ENCODE data around the gene KCNB1.

The KCNB1 gene

DNA sequence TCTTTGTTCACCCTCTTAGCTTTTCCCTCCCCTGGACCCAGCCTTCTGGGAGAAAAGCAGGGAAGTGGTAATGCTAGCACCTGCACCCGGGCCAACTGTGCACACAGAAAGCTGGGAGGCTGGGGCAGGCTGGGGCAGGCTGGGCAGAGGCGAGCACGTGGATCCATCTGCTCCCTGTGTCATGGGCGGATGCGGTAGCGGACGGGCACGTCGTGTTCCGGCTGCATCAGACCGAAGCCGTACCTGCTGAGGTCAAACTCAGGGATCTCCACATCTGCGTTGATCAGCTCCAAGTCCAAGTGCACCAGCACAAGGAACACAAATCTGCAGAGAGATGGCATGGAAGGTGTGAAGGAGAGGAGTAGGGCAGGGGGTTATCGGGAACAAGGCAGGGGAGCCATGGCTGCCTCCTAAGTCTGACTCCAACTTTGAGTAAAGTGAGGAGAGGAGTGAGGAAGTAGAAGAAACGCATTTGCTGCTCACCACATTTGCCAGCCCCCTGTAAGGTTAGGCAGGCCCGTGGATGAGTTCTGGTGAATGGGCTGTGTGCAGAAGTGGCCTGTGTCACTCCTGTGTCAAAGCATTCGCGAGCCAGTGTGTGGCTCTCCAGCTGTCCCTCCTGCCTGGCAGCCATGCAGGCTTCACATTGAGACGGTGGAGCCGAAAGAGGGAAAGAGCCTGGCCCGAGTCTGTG, 25.4 kb upstream of the KCNB1 start:
- POLR2A ChIA-PET, result no interaction called here
- CTCF ChIA-PET, result interaction anchor here (0.6 to 3.0 kb wide), 10 partner anchors 8 to 176 kb away, joined by 3 to 9 read pairs (median 4); no protein-coding TSS in a partner anchor
- TF ChIP-seq, protein P1, sequence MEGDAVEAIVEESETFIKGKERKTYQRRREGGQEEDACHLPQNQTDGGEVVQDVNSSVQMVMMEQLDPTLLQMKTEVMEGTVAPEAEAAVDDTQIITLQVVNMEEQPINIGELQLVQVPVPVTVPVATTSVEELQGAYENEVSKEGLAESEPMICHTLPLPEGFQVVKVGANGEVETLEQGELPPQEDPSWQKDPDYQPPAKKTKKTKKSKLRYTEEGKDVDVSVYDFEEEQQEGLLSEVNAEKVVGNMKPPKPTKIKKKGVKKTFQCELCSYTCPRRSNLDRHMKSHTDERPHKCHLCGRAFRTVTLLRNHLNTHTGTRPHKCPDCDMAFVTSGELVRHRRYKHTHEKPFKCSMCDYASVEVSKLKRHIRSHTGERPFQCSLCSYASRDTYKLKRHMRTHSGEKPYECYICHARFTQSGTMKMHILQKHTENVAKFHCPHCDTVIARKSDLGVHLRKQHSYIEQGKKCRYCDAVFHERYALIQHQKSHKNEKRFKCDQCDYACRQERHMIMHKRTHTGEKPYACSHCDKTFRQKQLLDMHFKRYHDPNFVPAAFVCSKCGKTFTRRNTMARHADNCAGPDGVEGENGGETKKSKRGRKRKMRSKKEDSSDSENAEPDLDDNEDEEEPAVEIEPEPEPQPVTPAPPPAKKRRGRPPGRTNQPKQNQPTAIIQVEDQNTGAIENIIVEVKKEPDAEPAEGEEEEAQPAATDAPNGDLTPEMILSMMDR (IDR thresholded peaks at IDR 0.05; ENCODE audit: control extremely low read depth, extremely low read depth, low read depth, missing control alignments), result no peak
- no peak for DNase-seq (ENCODE audit: extremely low spot score)

GRCh38 chr20:49505518-49505917, 23.1 kb upstream of the KCNB1 start:
- ChIA-PET CTCF (interaction anchor here (0.9 to 3.0 kb wide), 5 partner anchors 8 to 171 kb away, joined by 3 to 9 read pairs (median 3); no protein-coding TSS in a partner anchor), POLR2A (no interaction called here)

DNA sequence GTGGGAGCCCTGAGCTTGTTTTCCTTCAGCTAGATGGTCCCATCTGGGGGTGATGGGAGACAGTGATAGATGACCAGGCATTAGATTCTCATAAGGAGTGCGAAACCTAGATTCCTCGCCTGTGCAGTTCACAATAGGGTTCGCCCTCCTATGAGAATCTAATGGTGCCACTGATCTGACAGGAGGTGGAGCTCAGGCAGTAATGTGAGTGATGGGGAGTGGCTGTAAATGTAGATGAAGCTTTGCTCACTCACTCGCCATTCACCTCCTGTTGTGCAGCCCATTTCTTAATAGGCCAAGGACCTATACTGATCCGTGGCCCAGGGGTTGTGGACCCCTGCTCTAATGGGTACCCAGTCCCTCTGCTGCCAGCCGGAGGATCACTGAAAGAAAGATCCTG, 20.7 kb upstream of the KCNB1 start:
- ChIA-PET POLR2A (no interaction called here), CTCF (interaction anchor here (0.9 kb wide), 1 partner anchor 30 kb away, joined by 3 read pairs; no protein-coding TSS in a partner anchor)
- DNase-seq (ENCODE audit: extremely low spot score), result no peak
- TF ChIP-seq, protein P1 (IDR thresholded peaks at IDR 0.05; ENCODE audit: control extremely low read depth, extremely low read depth, low read depth, missing control alignments), result no peak

More at GRCh38 chr20:49505518-49505917, 23.1 kb upstream of the KCNB1 start:
- no peak for DNase-seq (ENCODE audit: extremely low spot score)
- TF ChIP-seq, protein P1 (IDR thresholded peaks at IDR 0.05; ENCODE audit: control extremely low read depth, extremely low read depth, low read depth, missing control alignments), result no peak

DNA sequence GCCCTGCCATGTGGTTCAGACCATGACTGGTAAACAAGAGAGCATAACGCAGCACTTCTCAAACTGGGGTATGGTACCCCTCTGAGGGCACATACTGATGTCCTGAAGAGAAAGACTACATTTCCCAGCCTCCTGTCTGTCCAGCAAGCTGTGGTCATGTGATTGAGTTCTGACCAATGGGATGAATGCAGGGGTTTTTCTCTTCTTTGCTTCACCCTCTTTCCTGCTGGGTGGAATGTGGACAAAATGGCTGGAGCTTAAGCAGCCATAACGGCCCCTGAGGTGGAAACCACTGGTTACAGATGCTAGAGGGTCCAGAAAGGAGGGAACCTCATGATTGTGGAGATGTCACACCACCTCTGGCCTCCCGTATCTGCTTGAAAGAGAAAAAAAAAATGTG, 19.4 kb upstream of the KCNB1 start:
- TF ChIP-seq, protein P1 (IDR thresholded peaks at IDR 0.05; ENCODE audit: control extremely low read depth, extremely low read depth, low read depth, missing control alignments), result no peak
- DNase-seq (ENCODE audit: extremely low spot score), result no peak
- ChIA-PET POLR2A (no interaction called here), CTCF (no interaction called here)

GRCh38 chr20:49497398-49497669, 14.9 kb upstream of the KCNB1 start:
- TF ChIP-seq, protein P1 (IDR thresholded peaks at IDR 0.05; ENCODE audit: control extremely low read depth, extremely low read depth, low read depth, missing control alignments), result no peak
- DNase-seq (ENCODE audit: extremely low spot score), result no peak
- ChIA-PET POLR2A (no interaction called here), CTCF (interaction anchor here (0.7 to 1.4 kb wide), 4 partner anchors 9 to 44 kb away, joined by 3 to 5 read pairs (median 4); no protein-coding TSS in a partner anchor)

GRCh38 chr20:49496553-49497397, 14.3 kb upstream of the KCNB1 start:
- POLR2A ChIA-PET, result no interaction called here
- DNase-seq (ENCODE audit: extremely low spot score), result no peak
- CTCF ChIA-PET, result interaction anchor here (0.7 to 1.4 kb wide), 3 partner anchors 9 to 12 kb away, joined by 3 to 5 read pairs (median 4); no protein-coding TSS in a partner anchor
- TF ChIP-seq, protein P1 (IDR thresholded peaks at IDR 0.05; ENCODE audit: control extremely low read depth, extremely low read depth, low read depth, missing control alignments), result no peak
